NK-92 treated with Interleukin-12 subunit alpha and Interleukin-12 subunit beta, amount 100 ng/mL, for 24 hours (cell line): ENCODE results near the gene LMOD2.

Experiments
- DNase-seq: peaks from one replicate; lab custom pipeline; 2025; lab: John Stamatoyannopoulos, UW

The LMOD2 gene

DNA sequence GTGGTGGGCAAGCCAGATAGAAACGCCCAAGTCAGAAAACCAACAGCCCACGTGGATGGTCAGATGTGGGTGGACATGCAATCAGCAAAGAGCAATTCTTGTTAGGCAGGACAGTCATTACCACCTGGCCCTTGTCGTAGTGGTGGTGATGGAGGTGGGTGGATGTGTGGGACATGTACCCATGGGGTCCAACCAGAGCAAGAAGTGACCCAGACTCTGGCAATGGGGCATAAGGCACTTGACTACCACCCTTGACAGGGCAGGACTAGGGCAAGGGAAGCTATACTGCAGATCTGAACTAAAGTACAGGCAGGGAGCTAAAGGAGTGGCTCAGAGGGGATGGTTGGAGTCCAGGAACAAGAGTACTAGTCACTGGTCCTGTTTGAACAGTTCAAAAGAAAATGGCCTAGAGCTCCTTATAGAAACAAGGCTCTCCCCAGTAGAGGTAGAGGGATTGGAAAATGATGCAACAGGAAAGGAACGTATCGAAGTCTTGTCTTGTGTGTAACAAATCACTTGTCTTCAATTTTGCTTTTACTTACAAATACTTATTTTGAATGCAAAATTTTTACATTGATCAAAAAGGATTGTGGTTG is 17.6 kb downstream of the LMOD2 start:
- DNase-seq, result no peak

DNA sequence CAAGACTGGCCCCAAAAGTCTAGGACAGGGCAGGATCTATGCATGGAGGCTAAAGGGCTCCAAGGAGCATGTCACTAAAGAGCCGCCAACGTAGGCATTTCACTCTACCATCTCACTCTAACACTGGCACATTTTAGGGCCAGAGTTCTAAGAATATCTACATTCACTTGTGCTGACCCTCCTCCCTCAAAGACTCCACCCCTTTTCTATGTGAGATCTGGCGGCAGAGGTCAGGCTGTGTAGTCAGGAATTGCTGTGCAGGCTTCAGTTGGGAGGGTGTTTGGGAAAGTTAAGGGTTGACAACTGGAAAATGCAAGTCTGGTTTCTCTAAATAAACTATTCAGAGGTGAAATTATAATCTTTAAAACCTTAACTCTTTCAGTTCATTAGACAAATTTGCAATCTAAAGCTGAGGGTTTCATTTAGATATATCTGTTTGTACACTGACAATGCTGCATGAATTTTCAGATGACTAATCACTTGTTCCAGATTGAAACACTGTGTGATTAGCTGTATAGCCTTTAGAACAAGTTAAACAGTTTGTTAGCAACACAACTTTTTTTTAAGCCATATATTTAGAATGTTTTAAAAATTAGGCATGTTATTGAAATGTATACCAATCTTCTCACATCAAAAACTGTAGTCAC is 18.2 kb downstream of the LMOD2 start:
- no peak for DNase-seq

DNA sequence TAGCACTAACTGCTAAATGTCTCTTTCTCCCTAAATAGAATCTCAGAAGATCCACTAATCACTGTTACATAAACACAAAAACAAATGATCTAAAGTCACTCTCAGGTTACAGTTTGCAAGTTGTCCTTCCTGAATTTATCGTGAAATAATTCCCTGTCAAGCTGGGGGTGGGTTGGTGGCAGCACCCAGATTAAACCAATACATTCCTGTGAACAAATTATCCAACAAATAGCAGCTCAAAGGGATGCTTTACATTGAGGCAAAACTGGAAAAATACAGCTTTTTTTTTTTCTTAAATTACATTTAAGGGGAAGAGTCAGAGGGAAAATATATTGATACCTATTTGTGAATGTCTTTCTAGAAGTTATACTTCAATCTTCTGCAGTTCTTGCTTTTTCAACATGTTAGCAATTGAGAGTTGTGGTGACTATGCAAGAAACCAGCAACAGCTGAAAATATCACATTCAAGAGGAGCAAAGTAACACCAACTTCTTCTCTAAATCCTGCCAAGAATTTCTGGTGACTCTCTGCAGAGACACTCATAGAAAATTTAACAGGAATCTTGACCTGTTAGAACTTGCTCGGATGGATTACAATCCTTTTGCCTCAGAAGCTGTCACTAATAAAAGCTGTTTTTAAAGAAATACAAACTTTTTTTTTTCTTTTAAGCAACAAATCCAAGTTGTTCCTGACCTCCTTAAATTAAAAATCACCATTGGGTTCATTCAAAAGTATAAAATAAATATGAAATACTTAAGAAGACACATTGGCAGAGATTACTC is 18.9 kb downstream of the LMOD2 start:
- DNase-seq, result no peak

DNA sequence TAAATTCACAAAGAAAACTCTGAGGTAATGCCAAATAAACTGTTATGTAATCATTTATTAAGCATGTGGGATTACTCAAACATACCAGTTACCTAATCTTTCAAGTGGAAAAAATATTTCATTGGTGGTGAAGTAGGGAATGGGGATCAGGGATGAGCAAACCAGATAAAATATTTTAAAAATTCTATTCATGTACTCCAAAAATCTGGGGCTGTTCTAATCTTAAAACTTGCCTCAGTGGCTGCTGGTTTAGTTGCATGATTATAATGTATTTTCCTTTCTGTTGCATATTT is 19.5 kb downstream of the LMOD2 start:
- no peak for DNase-seq

DNA sequence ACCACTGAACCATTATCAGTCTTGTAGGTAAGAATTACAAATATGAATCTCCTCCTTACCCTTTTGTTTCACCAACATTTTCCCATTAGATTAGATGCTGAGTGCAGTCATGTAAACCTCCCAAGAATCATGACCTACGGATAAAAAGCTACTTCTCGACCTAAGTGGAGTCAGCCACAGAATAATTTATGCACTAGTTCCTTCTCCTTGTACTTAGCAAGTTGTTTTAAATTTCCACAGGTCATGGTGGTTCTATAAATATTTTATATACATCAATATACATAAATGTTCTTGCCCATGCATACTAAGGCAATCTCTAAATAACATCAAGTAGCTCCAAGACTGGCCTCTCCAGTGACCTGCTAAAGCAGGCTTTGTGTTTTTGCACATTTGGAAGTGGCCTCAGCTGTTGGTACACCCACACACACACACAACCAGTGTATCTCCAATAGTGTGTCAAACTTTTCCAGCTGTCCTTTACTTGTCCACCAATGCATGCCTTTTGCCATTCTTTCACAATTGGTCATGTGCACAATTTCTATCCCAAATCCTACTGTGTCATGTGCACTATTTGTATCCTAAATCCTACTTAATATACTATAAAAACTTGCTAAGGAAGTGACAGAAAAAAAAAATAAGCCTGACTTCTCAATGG is 21.5 kb downstream of the LMOD2 start:
- DNase-seq, result no peak

DNA sequence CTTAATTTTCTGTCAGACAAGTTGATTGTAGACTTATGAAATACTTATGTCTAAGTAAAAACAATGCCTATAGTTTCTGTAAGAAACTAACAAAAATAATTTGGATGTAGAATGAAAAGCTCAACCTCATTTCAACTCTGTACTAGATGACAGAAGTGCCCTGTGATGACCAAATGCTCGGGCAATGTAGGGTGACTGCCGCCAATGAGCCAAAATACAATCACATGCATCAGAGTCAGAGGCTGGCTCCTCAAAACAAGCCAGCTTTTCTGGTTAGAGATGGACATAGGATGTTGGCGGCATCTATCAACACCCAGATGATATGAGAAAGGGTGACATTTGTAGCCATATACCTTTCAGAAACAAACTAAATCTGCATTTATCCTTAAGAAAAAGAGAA is 23.9 kb downstream of the LMOD2 start:
- no peak for DNase-seq

DNA sequence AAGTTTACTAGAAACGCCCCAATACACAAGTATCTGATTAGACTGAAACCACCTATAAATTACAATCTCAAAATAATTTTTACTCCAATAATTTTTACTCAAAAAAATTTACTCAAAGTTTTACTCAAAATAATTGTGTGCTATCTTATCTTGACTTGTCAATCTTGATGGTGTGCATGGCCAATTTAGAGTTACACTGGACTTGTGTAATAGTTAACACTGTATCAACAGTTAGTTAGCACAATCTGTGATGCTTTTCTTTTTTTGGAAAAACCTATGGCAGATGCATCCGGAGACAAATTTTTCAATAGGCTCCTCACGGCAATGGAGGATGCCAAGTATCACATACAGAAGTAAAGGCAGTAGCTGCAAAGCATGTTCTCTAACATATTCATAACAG is 24.9 kb downstream of the LMOD2 start:
- DNase-seq, result no peak

DNA sequence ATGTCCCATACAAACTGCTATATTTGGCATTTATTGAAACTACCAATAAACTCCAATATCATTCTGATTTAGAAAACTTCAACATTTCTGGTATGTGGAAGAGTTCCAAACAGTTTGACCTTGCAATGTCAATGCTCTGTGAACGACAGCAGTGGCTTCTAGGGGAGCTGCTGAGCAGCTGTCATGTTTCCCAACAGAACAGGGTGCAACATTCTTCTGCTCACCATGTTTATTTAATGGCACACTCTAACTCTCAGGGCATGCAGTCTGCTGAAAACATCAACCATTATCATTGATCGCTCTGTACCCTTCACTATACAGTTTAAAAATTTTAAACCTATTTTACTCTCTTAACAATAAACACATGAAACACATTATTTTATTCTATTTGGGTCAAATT is 25.9 kb downstream of the LMOD2 start:
- no peak for DNase-seq

DNA sequence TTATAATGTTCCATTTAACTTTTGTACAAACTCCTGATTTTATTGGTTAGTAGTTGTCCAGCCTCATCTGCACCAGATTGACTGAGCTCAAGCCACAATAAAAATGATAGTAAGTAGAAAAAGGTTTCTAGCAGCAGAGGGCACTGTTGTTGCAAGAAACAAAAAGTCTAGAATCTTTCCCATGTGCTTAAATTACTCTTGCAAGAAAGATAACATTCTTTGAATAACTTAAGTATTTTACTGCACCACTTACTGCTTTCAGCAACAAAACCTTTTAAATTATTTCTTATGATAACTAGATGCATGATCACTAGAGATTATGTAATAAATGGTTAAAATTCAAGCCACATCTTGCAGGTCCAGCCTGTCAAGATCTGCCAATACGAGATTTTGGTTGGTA is 27.0 kb downstream of the LMOD2 start:
- no peak for DNase-seq

DNA sequence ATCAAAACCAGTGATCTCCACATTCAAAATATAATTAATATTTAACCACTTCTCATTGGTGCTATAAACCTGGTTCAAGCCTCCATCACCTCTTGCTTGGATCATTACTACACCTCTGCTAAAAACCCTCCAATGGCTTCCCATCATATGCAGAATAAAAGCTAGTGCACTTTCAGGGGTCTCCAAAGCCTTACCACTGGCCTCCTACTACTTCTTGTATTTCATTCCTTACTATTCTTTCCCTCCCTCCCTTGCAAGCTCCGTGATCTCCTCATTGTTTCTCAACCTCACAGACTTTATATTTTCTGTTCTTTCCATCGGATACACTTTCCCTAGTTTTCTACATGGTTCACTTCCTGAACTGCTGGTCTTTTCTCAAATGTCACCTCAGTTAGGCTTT is 31.5 kb downstream of the LMOD2 start:
- no peak for DNase-seq

DNA sequence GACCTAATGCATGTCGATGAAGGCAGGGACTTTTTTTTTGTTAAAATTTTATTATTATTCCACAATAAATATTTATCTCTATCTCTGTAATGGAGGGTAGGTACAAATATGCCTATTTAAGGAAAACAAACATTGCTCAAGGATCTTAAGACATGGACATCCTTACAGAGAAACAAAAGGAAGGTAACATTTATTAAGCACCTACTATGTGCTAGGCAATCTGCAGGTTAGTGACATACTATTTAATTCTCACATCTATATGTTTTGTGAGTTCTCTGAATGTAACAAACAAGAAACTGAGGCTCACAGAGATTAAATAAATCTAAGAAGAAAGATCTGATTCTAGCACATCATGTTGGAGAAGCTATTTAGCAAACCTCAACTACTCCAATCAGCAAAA is 32.1 kb downstream of the LMOD2 start:
- no peak for DNase-seq

DNA sequence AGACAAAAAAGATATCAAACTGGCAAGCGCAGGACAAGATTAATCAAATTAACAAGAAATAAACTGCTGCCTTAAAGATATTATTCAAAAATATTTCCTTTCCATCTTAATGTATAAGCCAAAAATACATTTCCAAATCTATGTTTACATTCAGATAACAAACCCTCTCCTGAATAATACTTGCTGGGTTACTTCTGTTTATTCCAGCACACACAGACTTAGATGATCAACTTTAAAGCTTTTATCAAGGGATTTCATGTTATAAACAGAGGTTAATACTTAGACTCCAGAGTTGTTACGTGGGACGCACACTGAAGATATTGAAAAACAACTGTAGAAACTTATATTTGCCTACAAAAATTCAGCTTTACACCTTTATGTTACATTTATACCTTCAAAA is 33.6 kb downstream of the LMOD2 start:
- DNase-seq, result no peak

DNA sequence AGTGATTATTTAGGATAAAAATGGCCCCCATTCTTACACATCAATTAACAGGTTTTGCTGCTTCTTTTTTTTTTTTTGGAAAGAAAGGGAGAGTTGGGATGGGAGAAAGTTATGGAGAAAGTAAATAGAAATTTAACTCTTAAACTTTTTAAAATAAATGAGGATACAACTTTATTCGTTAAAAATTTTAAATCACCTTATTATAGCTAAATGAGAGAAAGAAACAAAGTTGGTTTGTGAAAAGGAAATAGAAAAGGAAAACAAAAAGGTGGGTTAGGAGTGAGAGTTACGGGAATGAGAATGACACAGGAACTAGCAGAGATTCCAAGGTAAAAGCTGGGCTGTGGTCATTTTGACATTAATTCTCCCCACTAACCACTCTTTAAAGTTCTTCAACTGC is 34.9 kb downstream of the LMOD2 start:
- DNase-seq, result no peak

DNA sequence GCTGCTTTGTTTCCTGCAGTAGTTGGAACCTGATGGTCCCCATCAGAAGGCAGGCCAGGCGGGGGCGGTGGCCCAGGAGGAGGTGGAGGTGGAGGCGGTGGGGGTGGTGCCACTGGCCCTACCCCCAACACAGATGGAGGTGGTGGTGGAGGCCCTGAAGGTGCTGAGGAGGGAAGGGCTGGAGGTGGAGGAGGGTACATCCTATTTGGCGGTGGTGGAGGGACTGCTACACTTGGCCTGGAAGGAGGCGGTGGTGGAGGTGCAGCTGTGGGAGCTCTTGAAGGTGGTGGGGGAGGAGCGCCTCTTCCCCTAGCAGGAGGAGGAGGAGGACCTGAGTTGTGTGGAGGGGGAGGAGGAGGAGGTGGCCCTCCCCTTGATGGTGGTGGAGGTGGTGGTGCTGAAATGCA is 36.8 kb downstream of the LMOD2 start:
- DNase-seq, result no peak

DNA sequence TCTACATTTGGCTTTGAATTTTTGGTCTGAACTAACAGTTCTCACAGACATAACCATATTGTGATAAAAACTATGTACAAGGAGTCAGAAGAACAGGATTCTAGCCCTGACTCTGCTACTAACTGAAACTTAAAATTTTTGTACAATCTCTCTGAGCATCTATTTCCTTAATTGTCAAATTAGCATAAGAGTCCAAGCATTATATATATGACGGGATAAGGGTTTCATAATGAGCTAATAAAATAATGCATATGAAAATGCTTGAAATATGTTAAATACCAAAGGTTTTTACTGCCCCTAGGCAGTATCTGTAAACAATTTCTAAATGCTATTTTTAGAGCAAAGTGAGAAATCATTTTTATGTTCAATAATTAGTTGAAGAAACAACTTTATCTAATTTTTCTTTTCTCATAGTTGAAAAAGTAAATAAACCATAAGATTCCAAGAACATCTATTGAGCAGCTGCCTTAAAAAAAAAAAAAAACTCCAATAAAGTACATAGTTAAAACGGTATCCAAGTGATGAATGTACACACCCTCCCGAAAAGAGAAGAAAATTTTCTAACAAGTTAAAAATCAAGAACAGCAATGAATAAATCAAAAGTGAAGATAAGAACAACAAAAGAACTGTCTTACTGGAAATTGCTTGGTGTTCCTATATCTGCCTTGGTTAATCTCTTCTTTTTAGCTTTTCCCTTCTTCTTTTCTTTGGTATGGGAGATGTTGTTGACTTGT is 40.4 kb downstream of the LMOD2 start:
- DNase-seq, result no peak

DNA sequence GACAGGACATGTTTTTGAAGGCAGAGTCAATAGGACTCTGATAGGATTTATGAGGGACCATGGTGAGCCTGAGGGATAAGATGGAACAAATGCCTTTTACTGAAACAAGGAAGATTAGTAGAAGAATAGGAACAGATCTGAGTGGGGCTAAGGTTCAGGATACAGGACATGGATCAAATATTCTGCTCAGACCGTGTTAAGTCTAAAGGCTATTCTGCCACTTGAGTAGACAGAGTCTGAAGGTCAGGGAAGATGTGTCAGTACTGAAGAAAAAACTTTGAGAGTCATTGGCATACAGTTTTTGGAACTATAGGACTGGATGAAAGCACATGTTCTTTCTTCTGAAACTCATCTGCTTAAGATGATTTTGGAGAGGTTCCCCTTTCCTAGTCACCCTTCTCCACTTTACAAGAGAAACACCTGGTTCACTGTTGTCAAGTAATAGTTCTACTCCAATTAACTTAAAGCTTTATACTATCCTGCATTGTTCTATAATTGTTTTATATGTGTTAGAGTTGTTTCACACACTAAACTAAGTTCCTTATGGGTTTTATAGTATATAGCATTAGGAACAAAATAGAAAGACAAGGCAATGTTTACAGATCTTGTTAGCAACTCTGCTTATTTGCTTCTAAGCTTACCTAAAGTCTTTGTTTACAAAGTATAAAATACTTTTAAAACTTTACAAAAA is 49.7 kb downstream of the LMOD2 start:
- DNase-seq, result no peak

DNA sequence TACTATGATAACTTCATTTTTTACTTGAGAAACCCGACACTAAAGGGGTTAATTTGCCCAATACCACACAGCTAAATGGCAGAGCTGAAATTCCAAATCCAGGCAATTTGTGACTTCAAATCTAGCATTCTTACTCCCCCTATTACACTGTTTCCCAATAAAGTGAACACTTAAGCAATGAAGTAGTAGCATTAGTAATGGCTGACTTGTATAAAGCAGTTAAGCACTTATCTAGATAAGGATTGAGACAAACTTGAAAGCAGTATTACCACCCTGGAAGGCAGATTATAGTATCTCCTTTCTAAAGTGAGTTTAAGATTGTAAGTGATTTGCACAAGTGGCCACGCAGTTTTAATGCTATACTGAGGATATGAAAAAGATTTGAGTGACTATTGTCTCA is 53.9 kb downstream of the LMOD2 start:
- no peak for DNase-seq

DNA sequence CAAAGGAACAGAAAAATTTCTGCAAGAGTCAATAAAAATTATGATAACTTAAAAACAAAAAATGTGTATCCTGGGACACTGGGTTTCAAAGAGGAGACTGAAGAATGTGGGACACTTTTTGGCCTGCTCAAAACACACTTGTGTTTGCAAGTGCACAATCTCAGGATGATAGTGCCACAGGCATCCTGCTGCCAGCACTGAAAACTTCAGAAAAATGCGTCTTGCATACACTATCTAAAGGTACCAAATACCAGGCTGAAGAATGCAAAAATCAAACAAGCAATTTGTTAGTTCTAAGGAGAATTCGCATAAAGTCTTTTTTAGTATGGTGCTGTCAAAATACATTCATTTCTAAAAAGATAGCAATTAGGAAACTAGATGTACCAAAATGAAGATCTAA is 55.0 kb downstream of the LMOD2 start:
- no peak for DNase-seq

DNA sequence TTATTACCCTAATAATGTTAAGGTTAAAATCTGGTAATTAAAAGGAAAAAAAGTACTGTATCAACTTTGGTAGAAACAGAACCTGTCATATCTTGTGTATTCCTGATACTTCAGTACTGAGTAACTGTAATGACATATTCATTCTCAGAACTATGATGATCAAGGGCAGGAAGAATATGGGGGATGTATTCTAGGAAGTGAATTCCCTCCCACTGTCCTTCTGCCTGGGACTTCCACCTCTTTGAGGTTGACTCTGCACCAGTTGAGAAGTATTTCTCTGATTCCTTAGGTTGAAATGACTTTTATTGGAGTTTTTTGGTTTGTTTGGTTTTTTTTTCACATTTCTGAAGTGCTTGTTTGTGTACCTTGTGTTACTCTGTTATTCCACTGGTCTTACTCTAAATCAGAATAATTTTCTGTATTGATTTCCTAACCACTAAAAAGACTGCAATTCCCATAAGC is 56.2 kb downstream of the LMOD2 start:
- no peak for DNase-seq

DNA sequence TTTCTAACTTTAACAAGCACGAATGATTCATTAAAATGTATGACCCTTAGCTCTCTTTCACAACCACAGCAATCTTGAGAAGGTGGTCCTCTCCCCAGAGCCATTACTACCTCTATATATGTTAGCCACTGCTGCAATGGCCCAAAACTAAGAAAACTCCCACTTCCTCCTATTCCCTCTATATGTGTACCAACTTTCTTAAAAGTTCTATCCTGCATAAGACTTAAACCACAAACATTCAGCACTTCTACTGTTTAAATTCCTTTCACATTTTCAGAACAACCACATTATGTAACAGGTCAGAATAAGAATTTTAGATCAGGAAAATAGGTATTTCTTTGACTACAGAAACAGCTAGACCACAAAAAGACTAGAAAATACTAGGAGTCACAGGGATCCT is 57.0 kb downstream of the LMOD2 start:
- DNase-seq, result no peak
